ENCODE results near the gene PCCA. TPM values are rescaled to one million over a fixed set of nuclear protein-coding genes. Genes with fewer than 3 reads are reported as not detected.
"Not testable (repeated sequence)": the region's sequence is repeated elsewhere in the genome, so short reads cannot be mapped to it uniquely, and the experiment has no call there.

The PCCA gene
- polyA plus RNA-seq, 1 experiment = 3.0 TPM

GRCh38 chr13:100090861-100091260, 2.0 kb downstream of the PCCA start:
- Histone ChIP-seq H3K4me3 (ENCODE audit: low read depth, low read length) (no peak overlapping the region), H3K36me3 (ENCODE audit: control insufficient read depth, insufficient read depth, low read length) (no peaks in the 10 kb centered on the region), H3K27me3 (ENCODE audit: control insufficient read depth, insufficient read depth, low read length) (no peaks in the 10 kb centered on the region)
- no peak for DNase-seq (ENCODE audit: low read depth)
- POLR2A ChIA-PET = no interaction called here
- no peak for TF ChIP-seq CTCF (IDR thresholded peaks at IDR 0.05; ENCODE audit: insufficient read depth, low read depth, low read length)
- CTCF ChIA-PET = interaction anchor here (0.6 kb wide), 1 partner anchor 149 kb away, joined by 3 read pairs; no protein-coding TSS in a partner anchor

DNA sequence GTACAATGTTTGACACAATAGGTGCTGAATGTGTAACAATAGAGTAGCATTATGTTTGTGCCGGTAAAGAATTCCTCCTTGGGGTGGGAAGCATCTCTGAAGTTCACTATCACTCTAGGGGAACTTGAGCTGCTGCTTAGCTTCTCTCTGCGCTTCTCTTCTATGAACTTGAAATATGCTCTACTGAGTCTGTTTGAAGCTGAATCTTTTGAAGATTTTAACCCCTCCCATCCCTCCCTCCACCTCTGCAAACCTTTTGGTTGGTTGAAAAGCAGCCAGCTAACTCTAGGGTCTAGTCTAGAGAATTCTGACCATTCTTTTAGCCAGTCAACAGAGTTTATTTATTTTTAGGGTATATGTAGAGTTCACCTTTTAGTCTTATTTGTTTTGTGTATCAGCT, 2.5 kb downstream of the PCCA start:
- ChIA-PET POLR2A (no interaction called here), CTCF (interaction anchor here (0.7 kb wide), 1 partner anchor 1918 kb away, joined by 3 read pairs; no protein-coding TSS in a partner anchor)
- Histone ChIP-seq H3K36me3 (ENCODE audit: control insufficient read depth, insufficient read depth, low read length) (no peaks in the 10 kb centered on the region), H3K4me3 (ENCODE audit: low read depth, low read length) (no peak overlapping the region), H3K27me3 (ENCODE audit: control insufficient read depth, insufficient read depth, low read length) (no peaks in the 10 kb centered on the region)
- DNase-seq (ENCODE audit: low read depth) = no peak
- TF ChIP-seq CTCF (IDR thresholded peaks at IDR 0.05; ENCODE audit: insufficient read depth, low read depth, low read length) = no peak

DNA sequence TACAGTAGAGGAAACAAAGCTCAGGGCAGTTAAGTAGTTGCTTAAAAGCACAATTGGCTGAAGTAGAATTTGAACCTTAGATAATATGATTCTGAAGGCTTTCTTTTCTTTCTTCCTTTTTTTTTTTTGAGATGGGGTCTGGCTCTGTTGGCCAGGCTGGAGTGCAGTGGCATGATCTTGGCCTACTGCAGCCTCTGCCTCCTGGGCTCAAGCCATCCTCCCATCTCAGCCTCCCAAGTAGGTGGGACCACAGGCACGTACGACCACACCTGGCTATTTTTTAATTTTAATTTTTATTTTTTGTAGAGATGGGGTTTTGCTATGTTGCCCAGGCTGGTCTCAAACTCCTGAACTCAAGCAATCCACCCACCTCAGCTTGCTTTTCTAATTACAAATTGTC, 3.4 kb downstream of the PCCA start:
- POLR2A ChIA-PET; H3K36me3 ChIP-seq (ENCODE audit: control insufficient read depth, insufficient read depth, low read length); DNase-seq (ENCODE audit: low read depth); CTCF ChIA-PET; H3K4me3 ChIP-seq (ENCODE audit: low read depth, low read length); H3K27me3 ChIP-seq (ENCODE audit: control insufficient read depth, insufficient read depth, low read length): not testable (repeated sequence)

- Histone ChIP-seq H3K27me3 (ENCODE audit: control insufficient read depth, insufficient read depth, low read length) (no peaks in the 10 kb centered on the region), H3K4me3 (ENCODE audit: low read depth, low read length) (no peak overlapping the region), H3K36me3 (ENCODE audit: control insufficient read depth, insufficient read depth, low read length) (no peaks in the 10 kb centered on the region)
- POLR2A ChIA-PET = no interaction called here
- CTCF ChIA-PET = interaction anchor here (0.6 kb wide), 1 partner anchor 123 kb away, joined by 3 read pairs; no protein-coding TSS in a partner anchor
- DNase-seq (ENCODE audit: low read depth) = no peak
- TF ChIP-seq CTCF (IDR thresholded peaks at IDR 0.05; ENCODE audit: insufficient read depth, low read depth, low read length) = no peak
Measured at GRCh38 chr13:100095498-100095897, 6.6 kb downstream of the PCCA start.

DNA sequence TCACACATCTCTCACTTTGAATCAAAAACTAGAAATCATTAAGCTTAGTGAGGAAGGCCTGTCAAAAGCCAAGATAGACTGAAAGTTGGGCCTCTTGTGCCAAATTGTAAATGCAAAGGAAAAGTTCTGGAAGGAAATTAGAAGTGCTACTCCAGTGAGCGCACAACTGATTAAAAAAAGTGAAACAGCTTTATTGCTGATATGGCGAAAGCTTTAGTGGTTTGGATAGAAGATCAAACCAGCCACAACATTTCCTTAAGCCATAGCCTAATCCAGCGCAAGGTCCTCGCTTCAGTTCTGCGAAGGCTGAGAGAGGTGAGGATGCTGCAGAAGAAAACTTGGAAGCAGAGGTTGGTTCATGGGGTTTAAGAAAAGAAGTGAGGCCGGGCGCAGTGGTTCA, 7.6 kb downstream of the PCCA start:
- H3K36me3 ChIP-seq (ENCODE audit: control insufficient read depth, insufficient read depth, low read length) = no peaks in the 10 kb centered on the region
- no peak overlapping the region for H3K4me3 ChIP-seq (ENCODE audit: low read depth, low read length)
- no peak for DNase-seq (ENCODE audit: low read depth)
- no peaks in the 10 kb centered on the region for H3K27me3 ChIP-seq (ENCODE audit: control insufficient read depth, insufficient read depth, low read length)
- TF ChIP-seq CTCF (IDR thresholded peaks at IDR 0.05; ENCODE audit: insufficient read depth, low read depth, low read length) = no peak
- CTCF ChIA-PET = no interaction called here
- POLR2A ChIA-PET = no interaction called here

- no peak for TF ChIP-seq CTCF (IDR thresholded peaks at IDR 0.05; ENCODE audit: insufficient read depth, low read depth, low read length)
- no peaks in the 10 kb centered on the region for H3K27me3 ChIP-seq (ENCODE audit: control insufficient read depth, insufficient read depth, low read length)
- no peak overlapping the region for H3K4me3 ChIP-seq (ENCODE audit: low read depth, low read length)
- H3K36me3 ChIP-seq (ENCODE audit: control insufficient read depth, insufficient read depth, low read length) = no peaks in the 10 kb centered on the region
- no peak for DNase-seq (ENCODE audit: low read depth)
- CTCF ChIA-PET = interaction anchor here (0.9 kb wide), 1 partner anchor 9 kb away, joined by 3 read pairs; the partner anchor contains the start of gene PCCA
- POLR2A ChIA-PET = no interaction called here
Measured at GRCh38 chr13:100097821-100098220, 8.9 kb downstream of the PCCA start.
